OCI-LY3 (cell line): ENCODE data around the gene ABL1.

Source experiments
- H2AFZ ChIP-seq: fragments of 200-600, 300-600 bp; shearing (Covaris generic); 2 replicates; pipeline ENCODE4 v1.6.0; 2014; ENCODE audit warnings: antibody characterized with exemption, low read depth, low read length
- H3K27ac ChIP-seq: fragments of 200-600, 300-600 bp; sonication (generic); 2 replicates; pipeline ENCODE4 v1.5.1; 2014; ENCODE audit warnings: mild to moderate bottlenecking, low read length, moderate library complexity, mixed read lengths
- H3K27me3 ChIP-seq: fragments of 200-600, 300-600 bp; sonication (generic); 2 replicates; pipeline ENCODE4 v1.6.1; 2014; ENCODE audit warnings: low read depth, low read length, mixed read lengths
- H3K36me3 ChIP-seq: fragments of 200-600, 300-600 bp; sonication (generic); replicated peaks from 2 replicates; pipeline ENCODE3; 2014; ENCODE audit warnings: low read depth, low read length, mixed read lengths
- H3K4me1 ChIP-seq: fragments of 300-600, 200-600 bp; sonication (generic); 2 replicates; pipeline ENCODE4 v1.6.1; 2014; ENCODE audit warnings: low read length, mixed read lengths
- H3K4me2 ChIP-seq: fragments of 200-600, 300-600 bp; sonication (generic); 2 replicates; pipeline ENCODE4 v1.6.1; 2014; ENCODE audit warnings: low read length, mixed read lengths
- H3K4me3 ChIP-seq: fragments of 300-600, 200-600 bp; sonication (generic); 2 replicates; pipeline ENCODE4 v1.5.1; 2014; ENCODE audit warnings: antibody characterized with exemption, mild to moderate bottlenecking, low read length, moderate library complexity
- H3K79me2 ChIP-seq: fragments of 300-600, 200-600 bp; shearing (Covaris generic); 2 replicates; pipeline ENCODE4 v1.6.1; 2014; ENCODE audit warnings: mild to moderate bottlenecking, low read length, mixed read lengths
- H3K9ac ChIP-seq: fragments of 300-600, 200-600 bp; shearing (Covaris generic); 2 replicates; pipeline ENCODE4 v1.6.0; 2014; ENCODE audit warnings: mild to moderate bottlenecking, low read length, moderate library complexity
- H3K9me3 ChIP-seq: fragments of 200-600, 300-600 bp; shearing (Covaris generic); 2 replicates; pipeline ENCODE4 v1.6.1; 2014; ENCODE audit warnings: low read length, mixed read lengths; ENCODE audit not compliant: insufficient read depth
- H4K20me1 ChIP-seq: fragments of 200-600, 300-600 bp; sonication (generic); 2 replicates; pipeline ENCODE4 v1.6.1; 2016; ENCODE audit warnings: low read length, mixed read lengths; ENCODE audit not compliant: insufficient read depth
- EZH2phosphoT487 ChIP-seq: fragments of 200-600 bp; shearing (Covaris generic); IDR thresholded peaks from 2 replicates; pipeline ENCODE4 v1.6.1; 2018; ENCODE audit warnings: antibody characterized with exemption, mixed run types, low read depth
- TF ChIP-seq, protein P1 (sequence below): fragments of 200-600, 300-600 bp; sonication (generic); IDR thresholded peaks from 2 replicates; pipeline ENCODE4 v1.5.1; 2014; ENCODE audit warnings: antibody characterized with exemption, low read length, low read depth

The ABL1 gene

GRCh38 chr9:130825809-130826208 lies 9.2 kb upstream of the ABL1 start:
- Histone ChIP-seq H3K27ac (no peak overlapping the region), H3K27me3 (no peaks in the 10 kb centered on the region), H3K4me2 (no peak overlapping the region)

DNA sequence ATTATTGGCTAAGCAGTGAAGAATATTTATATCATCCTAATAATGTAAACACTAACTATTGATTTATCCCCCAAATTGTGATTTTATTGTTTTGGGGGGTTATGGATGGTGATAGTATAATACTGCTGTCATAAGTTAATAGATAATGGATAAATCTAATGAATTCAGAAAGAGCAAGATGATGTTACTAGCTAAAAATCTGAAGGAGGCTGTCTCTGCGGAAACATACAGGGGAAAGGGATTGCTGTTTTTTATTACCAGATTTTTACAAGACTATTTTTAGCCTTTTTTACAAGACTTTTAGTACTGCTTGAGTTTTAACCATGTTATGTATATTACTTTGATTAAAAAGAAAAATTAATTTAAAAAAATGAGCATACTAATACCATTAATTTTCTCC lies 5.3 kb upstream of the ABL1 start:
- H3K79me2 ChIP-seq: peaks cover 17% of the 10 kb centered on the region
- no peak overlapping the region for H2AFZ ChIP-seq
- no peaks in the 10 kb centered on the region for H3K27me3 ChIP-seq
- peaks cover 7% of the 10 kb centered on the region for H3K36me3 ChIP-seq
- no peaks in the 10 kb centered on the region for H4K20me1 ChIP-seq
- no peak overlapping the region for H3K9ac ChIP-seq
- 0 out of 2 replicates have a peak, but pooled peaks cover 7% of the 10 kb centered on the region for H3K9me3 ChIP-seq
- H3K4me1 ChIP-seq: peaks cover 23% of the 10 kb centered on the region
- H3K27ac ChIP-seq: no peak overlapping the region
- no peak overlapping the region for H3K4me2 ChIP-seq
- H3K4me3 ChIP-seq: no peak overlapping the region
- TF ChIP-seq, protein P1, sequence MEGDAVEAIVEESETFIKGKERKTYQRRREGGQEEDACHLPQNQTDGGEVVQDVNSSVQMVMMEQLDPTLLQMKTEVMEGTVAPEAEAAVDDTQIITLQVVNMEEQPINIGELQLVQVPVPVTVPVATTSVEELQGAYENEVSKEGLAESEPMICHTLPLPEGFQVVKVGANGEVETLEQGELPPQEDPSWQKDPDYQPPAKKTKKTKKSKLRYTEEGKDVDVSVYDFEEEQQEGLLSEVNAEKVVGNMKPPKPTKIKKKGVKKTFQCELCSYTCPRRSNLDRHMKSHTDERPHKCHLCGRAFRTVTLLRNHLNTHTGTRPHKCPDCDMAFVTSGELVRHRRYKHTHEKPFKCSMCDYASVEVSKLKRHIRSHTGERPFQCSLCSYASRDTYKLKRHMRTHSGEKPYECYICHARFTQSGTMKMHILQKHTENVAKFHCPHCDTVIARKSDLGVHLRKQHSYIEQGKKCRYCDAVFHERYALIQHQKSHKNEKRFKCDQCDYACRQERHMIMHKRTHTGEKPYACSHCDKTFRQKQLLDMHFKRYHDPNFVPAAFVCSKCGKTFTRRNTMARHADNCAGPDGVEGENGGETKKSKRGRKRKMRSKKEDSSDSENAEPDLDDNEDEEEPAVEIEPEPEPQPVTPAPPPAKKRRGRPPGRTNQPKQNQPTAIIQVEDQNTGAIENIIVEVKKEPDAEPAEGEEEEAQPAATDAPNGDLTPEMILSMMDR: no peak
- TF ChIP-seq EZH2phosphoT487: no peak

More at GRCh38 chr9:130825809-130826208, 9.2 kb upstream of the ABL1 start:
- Histone ChIP-seq H3K9ac (no peak overlapping the region), H4K20me1 (no peaks in the 10 kb centered on the region), H3K79me2 (no peaks in the 10 kb centered on the region), H2AFZ (no peak overlapping the region), H3K36me3 (peaks cover 7% of the 10 kb centered on the region), H3K4me3 (no peak overlapping the region), H3K4me1 (peaks cover 17% of the 10 kb centered on the region), H3K9me3 (0 out of 2 replicates have a peak, but pooled peaks cover 7% of the 10 kb centered on the region)
- no peak for TF ChIP-seq EZH2phosphoT487
- TF ChIP-seq, protein P1: no peak

DNA sequence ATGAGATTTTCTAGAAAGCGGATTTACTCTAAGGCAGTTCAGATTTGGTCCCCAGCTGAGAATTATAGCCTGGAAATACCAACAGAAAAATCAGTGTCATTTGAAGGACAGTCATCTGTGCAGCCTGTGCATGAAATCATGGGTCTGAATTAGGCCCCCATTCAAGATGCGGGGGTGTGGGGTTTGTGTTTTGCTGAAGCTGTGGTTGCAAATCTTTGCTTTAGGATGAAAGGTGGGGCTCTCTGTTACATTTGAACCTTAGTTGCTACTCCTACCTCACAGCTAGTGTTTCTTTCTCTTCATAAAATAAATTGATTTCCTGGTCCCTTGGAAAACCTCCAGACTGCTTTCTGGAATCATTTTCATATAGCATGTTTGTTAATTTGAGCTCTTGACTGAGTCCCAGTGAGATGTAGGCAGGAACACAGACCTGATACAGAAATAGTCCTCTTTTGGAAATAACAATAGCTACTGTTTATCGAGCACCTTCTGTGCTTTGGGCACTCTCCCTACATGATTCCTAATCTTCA lies 4.8 kb upstream of the ABL1 start:
- Histone ChIP-seq H3K36me3 (peaks cover 7% of the 10 kb centered on the region), H3K4me3 (no peak overlapping the region), H2AFZ (no peak overlapping the region), H3K4me1 (peaks cover 17% of the 10 kb centered on the region), H3K4me2 (no peak overlapping the region), H3K27ac (no peak overlapping the region), H4K20me1 (no peaks in the 10 kb centered on the region), H3K79me2 (peaks cover 20% of the 10 kb centered on the region), H3K9me3 (0 out of 2 replicates have a peak, but pooled peaks cover 7% of the 10 kb centered on the region), H3K9ac (no peak overlapping the region), H3K27me3 (no peaks in the 10 kb centered on the region)
- TF ChIP-seq EZH2phosphoT487: no peak
- TF ChIP-seq, protein P1: no peak

- Histone ChIP-seq H3K4me2 (no peak overlapping the region), H3K79me2 (peaks cover 28% of the 10 kb centered on the region), H3K9me3 (0 out of 2 replicates have a peak, but pooled peaks cover 7% of the 10 kb centered on the region), H4K20me1 (no peaks in the 10 kb centered on the region), H3K27me3 (no peaks in the 10 kb centered on the region), H3K27ac (no peak overlapping the region), H3K36me3 (peaks cover 7% of the 10 kb centered on the region), H2AFZ (no peak overlapping the region), H3K9ac (no peak overlapping the region), H3K4me3 (no peak overlapping the region), H3K4me1 (peaks cover 12% of the 10 kb centered on the region)
- no peak for TF ChIP-seq EZH2phosphoT487
These were observed 4.0 kb upstream of the ABL1 start for GRCh38 chr9:130831077-130831476.
